BLaER1 treated with 17β-estradiol and CSF1 and Interleukin-3, amounts not matched to agents 10 nM and 100 nM (cell line): ENCODE data around the gene PTPN14.
A peak's percentile ranks its signal among the peaks of the same experiment; 100 is the strongest.

Experiments
- H3K27ac ChIP-seq, 11 experiments: shearing (Covaris generic); formaldehyde crosslinking; 2 replicates each; pipeline ENCODE4 v1.8.1; 2022
- H3K27me3 ChIP-seq, 11 experiments: shearing (Covaris generic); formaldehyde crosslinking; 2 replicates each; pipeline ENCODE4 v1.8.1; 2022
- H3K36me3 ChIP-seq, 11 experiments: shearing (Covaris generic); formaldehyde crosslinking; 2 replicates each; pipeline ENCODE4 v1.8.1; 2022
- H3K4me1 ChIP-seq, 10 experiments: shearing (Covaris generic); formaldehyde crosslinking; 2 replicates each; pipeline ENCODE4 v1.8.1; 2022
- H3K4me2 ChIP-seq, 11 experiments: shearing (Covaris generic); formaldehyde crosslinking; 2 replicates each; pipeline ENCODE4 v1.8.1; 2022
- H3K4me3 ChIP-seq, 10 experiments: shearing (Covaris generic); formaldehyde crosslinking; 2 replicates each; pipeline ENCODE4 v1.8.1; 2022
- H3K9ac ChIP-seq, 11 experiments: shearing (Covaris generic); formaldehyde crosslinking; 2 replicates each; pipeline ENCODE4 v1.8.1; 2022
- H3K9me3 ChIP-seq, 11 experiments: shearing (Covaris generic); formaldehyde crosslinking; replicated peaks in 1 of 11; 2 replicates each; pipeline ENCODE4 v1.8.1; 2022
- H4K20me1 ChIP-seq, 11 experiments: shearing (Covaris generic); formaldehyde crosslinking; 2 replicates each; pipeline ENCODE4 v1.8.1; 2022
- Cebpa-rat ChIP-seq, 11 experiments: shearing (Covaris generic); IDR thresholded peaks; 2 replicates each; pipeline ENCODE4 v1.8.1; 2022

The PTPN14 gene

DNA sequence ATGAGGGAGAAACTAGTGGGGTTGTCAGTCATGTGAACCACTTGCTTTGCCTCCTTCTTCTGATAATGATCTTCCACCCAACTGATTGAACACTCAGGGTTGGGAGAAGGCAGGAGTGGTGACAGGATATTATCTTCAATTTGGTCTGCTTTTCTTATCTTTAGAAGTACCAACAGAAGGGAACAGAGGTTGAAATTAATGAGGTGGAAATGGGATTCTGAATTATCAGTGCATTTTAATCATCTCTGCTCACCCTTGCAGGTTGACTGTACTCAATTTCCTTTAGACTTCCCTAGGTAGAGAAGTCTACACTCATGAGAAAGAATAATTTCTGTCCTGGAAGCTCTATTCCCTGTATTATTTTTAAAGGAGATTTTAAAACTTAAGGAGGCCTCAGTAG, 19.9 kb upstream of the PTPN14 start:
- no peak for TF ChIP-seq Cebpa-rat (IDR thresholded peaks at IDR 0.05)
- Histone ChIP-seq H3K9ac (no peak overlapping the region), H3K4me1 (no peaks in the 10 kb centered on the region), H3K4me3 (no peak overlapping the region), H4K20me1 (no peaks in the 10 kb centered on the region), H3K36me3 (0 out of 22 replicates have a peak, but pooled peaks cover 0 to 3% (median 0%) of the 10 kb centered on the region in 11 experiments), H3K9me3 (peaks cover 10 to 18% (median 14%) of the 10 kb centered on the region in 11 experiments), H3K27ac (no peak overlapping the region), H3K4me2 (no peak overlapping the region), H3K27me3 (no peaks in the 10 kb centered on the region)

DNA sequence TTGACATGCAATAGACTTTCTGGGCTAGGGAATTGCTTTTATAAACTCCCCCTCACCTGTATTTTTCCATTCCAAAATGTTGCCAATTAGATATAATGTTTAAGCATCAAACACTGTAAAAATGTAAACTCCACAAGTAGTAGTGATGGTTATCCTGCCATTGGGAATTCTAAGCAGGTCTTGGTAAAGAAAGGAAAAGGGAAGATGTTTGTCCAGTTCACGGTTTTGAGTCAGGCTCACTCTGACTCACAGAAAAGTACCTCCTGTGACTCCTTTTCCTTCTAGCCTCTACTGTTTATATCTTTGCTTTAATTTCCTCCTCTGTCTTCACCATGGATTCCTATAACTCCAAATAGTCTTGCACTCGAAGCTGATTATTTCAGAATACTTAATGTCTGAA, 19.0 kb upstream of the PTPN14 start:
- H3K36me3 ChIP-seq, result no peaks in the 10 kb centered on the region
- peaks cover 1 to 9% (median 6%) of the 10 kb centered on the region in 11 experiments; a peak in 18 of 22 replicates for H3K9me3 ChIP-seq
- H3K4me1 ChIP-seq, result no peaks in the 10 kb centered on the region
- H3K27ac ChIP-seq, result no peak overlapping the region
- H3K9ac ChIP-seq, result no peak overlapping the region
- TF ChIP-seq Cebpa-rat (IDR thresholded peaks at IDR 0.05), result no peak
- H3K4me3 ChIP-seq, result no peak overlapping the region
- H3K27me3 ChIP-seq, result no peaks in the 10 kb centered on the region
- H3K4me2 ChIP-seq, result no peak overlapping the region
- no peaks in the 10 kb centered on the region for H4K20me1 ChIP-seq

DNA sequence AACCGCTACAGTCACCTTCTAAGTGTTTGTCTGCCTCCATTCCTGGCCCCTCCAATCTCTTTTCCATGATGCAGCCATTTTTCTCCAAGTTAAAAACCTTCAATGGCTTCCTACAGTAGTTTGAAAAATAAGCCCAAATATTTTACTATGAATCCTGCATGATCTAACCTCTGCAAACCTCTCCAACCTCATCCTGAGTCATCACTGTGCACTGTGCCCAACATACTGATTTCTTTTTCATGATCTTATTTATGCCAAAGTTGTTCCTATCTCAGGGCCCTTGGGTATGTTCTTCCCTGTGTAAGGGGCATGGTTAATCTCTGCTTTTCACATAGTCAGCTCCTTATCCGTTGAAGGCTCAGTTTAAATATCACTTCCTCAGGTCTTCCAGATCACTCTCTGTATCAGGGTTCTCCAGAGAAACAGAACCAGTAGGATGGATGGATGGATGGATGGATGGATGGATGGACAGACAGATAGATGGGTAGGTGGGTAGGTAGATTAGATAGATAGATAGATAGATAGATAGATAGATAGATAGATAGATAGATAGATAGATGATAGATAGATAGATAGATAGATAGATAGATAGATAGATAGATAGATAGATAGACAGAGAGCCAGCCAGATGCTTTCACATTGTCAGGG, 18.1 kb upstream of the PTPN14 start:
- H3K4me1 ChIP-seq, result no peaks in the 10 kb centered on the region
- H3K36me3 ChIP-seq, result no peaks in the 10 kb centered on the region
- H3K4me2 ChIP-seq, result no peak overlapping the region
- H3K4me3 ChIP-seq, result no peak overlapping the region
- H3K9ac ChIP-seq, result no peak overlapping the region
- H4K20me1 ChIP-seq, result no peaks in the 10 kb centered on the region
- H3K9me3 ChIP-seq, result no peaks in the 10 kb centered on the region; a peak in 1 of 22 replicates
- no peaks in the 10 kb centered on the region for H3K27me3 ChIP-seq
- TF ChIP-seq Cebpa-rat (IDR thresholded peaks at IDR 0.05), result no peak
- no peak overlapping the region for H3K27ac ChIP-seq

DNA sequence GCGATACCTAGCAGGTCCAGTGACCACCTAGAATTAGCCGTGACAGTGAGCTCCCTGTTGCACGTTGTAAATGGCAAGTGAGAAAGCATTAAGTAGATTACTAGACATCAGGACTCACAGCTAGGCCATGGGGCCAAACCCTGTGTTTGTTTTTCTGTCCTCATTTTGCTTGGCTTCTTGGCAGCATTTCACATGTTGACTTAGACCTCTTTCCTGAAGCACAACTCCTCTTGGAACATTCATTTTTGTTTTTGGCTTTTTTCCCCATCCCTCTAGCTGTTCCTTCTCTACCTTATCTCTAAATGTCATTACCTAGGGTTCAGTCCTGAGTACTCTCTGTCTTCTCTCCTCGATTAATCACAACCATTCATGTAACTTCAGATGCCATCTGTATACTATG, 16.9 kb upstream of the PTPN14 start:
- Histone ChIP-seq H3K4me1 (no peaks in the 10 kb centered on the region), H3K27me3 (no peaks in the 10 kb centered on the region), H3K4me2 (no peak overlapping the region), H3K9ac (no peak overlapping the region), H3K27ac (no peak overlapping the region), H3K4me3 (no peak overlapping the region), H3K36me3 (no peaks in the 10 kb centered on the region), H4K20me1 (no peaks in the 10 kb centered on the region), H3K9me3 (no peaks in the 10 kb centered on the region)
- TF ChIP-seq Cebpa-rat (IDR thresholded peaks at IDR 0.05), result no peak

DNA sequence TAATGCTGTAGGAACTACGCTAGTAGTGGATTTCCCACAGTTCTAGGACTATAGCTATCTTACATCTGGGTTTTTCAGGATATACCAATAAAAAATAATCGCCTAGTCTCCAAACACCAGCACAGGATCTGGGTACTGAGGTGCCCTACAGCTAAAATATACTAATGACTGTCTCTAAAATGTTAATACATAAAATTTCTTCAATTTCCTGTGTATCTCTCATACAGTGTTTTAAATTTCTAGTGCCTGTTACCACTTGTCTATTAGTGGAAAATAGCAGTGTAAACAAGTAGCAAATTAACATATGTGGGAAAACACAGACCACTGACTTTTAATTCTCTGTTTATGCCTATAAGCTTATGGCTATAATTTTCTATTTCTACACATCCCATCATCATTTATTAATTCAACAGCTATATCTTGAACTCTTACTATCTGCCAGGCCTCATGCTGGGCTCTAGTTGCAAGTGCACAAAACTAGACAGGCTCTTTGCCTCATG, 16.1 kb upstream of the PTPN14 start:
- Histone ChIP-seq H3K9ac (no peak overlapping the region), H3K4me2 (no peak overlapping the region)
- TF ChIP-seq Cebpa-rat (IDR thresholded peaks at IDR 0.05), result no peak

DNA sequence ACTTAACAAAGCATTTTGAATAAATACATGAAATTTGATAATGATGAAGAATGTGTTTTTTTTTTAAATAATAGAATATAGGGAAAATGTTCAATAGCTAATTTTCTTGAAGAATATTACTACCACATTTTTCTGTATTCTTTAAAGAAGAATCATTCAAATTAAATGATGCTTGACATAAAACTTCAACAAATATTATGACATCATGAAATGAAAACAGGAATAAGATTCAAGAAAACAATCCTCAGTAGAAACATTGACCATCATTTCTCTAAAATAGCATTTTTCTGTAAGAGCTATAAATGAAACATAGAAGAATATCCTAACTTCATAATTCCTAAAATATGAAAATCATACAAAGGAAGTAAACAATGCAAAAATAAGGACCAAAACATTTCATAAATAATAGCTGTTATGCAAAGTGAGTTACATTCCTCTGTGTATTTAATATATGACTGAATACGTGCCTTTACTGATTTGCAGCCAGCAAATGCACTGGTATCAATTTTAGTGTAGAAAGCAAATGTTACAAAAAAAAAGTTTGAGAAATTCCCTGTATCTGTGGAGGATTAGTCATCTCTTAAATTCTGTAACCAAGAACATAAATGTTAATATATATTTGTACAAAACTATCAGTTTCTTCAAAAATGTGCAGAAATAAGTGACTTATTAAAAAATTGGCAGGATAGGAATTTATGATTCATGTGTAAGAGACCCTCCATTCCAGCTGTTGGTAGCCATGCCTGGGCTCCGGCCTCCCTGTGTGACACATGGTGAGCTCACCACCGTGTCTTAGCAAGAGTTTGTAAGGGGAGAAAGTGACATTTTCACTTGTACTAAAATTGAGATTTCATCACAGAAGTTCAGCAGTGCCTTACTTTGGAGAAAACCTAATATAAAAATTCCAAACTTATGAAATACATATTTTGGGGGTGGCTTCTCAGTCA, 15.0 kb upstream of the PTPN14 start:
- Histone ChIP-seq H3K4me2 (no peak overlapping the region), H3K9me3 (no peaks in the 10 kb centered on the region; a peak in 1 of 22 replicates), H3K4me1 (no peaks in the 10 kb centered on the region), H3K27me3 (no peaks in the 10 kb centered on the region), H3K9ac (no peak overlapping the region), H3K27ac (no peak overlapping the region), H3K36me3 (no peaks in the 10 kb centered on the region), H3K4me3 (no peak overlapping the region), H4K20me1 (no peaks in the 10 kb centered on the region)
- no peak for TF ChIP-seq Cebpa-rat (IDR thresholded peaks at IDR 0.05)

More for the DNA sequence above, 16.1 kb upstream of the PTPN14 start:
- Histone ChIP-seq H3K36me3 (no peaks in the 10 kb centered on the region), H3K27me3 (no peaks in the 10 kb centered on the region), H3K4me3 (no peak overlapping the region), H3K9me3 (no peaks in the 10 kb centered on the region; a peak in 1 of 22 replicates), H3K4me1 (no peaks in the 10 kb centered on the region), H3K27ac (no peak overlapping the region), H4K20me1 (no peaks in the 10 kb centered on the region)

DNA sequence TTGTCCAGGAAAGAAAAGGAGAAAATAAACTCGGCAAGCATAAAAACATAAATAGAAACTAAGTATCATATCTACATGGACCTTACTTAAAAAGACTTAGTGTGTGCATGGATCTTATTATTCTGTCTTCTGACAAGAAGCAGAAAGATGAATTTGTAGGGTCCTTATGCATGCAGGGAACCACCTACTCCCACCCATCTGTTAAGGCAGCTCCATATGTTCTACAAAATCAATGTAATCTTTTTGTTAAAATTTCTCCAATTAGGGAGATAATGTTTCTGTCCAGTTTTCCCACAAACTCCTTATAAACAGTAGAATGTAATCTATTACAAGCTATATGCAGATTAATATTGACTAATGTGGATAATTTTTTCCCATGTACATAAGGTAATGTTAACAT, 13.9 kb upstream of the PTPN14 start:
- no peak overlapping the region for H3K27ac ChIP-seq
- H3K4me2 ChIP-seq, result no peak overlapping the region
- H3K9ac ChIP-seq, result no peak overlapping the region
- no peaks in the 10 kb centered on the region for H3K4me1 ChIP-seq
- H3K36me3 ChIP-seq, result no peaks in the 10 kb centered on the region
- no peaks in the 10 kb centered on the region for H3K27me3 ChIP-seq
- H4K20me1 ChIP-seq, result no peaks in the 10 kb centered on the region
- no peak overlapping the region for H3K4me3 ChIP-seq
- TF ChIP-seq Cebpa-rat (IDR thresholded peaks at IDR 0.05), result no peak
- no peaks in the 10 kb centered on the region; a peak in 1 of 22 replicates for H3K9me3 ChIP-seq

DNA sequence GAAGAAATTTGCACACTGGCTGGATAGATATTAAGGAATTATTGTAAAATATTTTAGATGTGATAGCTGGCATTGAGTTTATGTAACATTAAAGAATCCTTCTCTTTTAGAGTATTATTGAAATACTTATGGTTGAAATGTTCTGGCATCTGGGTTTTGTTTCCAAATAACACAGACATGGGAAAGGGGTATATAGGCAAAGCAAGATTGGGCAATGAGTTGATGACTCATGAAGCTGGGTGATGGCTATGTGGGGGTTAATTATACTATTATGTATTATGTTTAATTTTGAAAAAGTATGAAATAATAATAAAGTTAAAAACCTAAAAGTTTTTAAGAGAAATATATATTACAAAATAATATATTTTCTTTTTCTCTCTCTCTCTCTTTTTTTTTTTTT, 12.5 kb upstream of the PTPN14 start:
- no peak overlapping the region for H3K4me3 ChIP-seq
- TF ChIP-seq Cebpa-rat (IDR thresholded peaks at IDR 0.05), result no peak
- no peak overlapping the region for H3K4me2 ChIP-seq
- no peaks in the 10 kb centered on the region for H3K27me3 ChIP-seq
- no peaks in the 10 kb centered on the region for H3K4me1 ChIP-seq
- no peak overlapping the region for H3K9ac ChIP-seq
- H4K20me1 ChIP-seq, result no peaks in the 10 kb centered on the region
- no peak overlapping the region for H3K27ac ChIP-seq
- H3K9me3 ChIP-seq, result no peaks in the 10 kb centered on the region; a peak in 1 of 22 replicates
- no peaks in the 10 kb centered on the region for H3K36me3 ChIP-seq

DNA sequence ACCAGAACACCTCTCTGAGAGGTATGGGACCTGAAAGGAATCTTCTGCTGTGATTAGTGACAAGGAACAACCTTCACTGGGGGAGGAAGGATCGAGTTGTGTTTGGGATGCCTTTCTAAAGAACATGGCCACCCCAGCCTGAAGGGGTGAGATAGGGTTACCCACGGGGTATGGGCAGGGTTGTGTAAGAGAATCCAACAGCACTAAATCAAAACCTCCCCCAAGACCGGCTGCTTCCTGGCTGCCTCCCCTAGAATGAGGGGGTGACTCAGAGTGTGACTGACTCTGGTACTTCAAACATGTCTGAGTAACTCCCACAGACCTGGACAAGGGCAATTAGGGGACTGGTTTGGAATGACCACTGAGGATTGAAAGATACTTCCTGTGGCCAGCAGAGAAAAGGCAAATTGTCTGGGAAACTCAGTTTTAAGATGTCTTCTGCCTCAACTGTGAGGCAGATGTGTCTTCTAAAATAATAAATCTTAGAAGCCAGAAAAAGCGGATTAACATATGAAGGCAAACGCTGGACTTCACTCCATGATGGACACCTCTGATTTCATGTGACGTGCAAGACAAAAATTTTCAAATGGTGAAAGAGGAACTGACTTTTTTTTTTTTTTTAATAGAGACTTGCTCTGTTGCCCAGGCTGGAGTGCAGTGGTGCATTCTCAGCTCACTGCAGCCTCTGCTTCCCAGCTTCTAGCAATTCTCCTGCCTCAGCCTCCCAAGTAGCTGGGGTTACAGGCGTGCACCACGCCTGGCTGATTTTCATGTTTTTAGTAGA, 6.7 kb upstream of the PTPN14 start:
- no peak overlapping the region for H3K9ac ChIP-seq
- no peak for TF ChIP-seq Cebpa-rat (IDR thresholded peaks at IDR 0.05)
- no peaks in the 10 kb centered on the region; a peak in 1 of 22 replicates for H3K9me3 ChIP-seq
- H4K20me1 ChIP-seq, result no peaks in the 10 kb centered on the region
- no peaks in the 10 kb centered on the region for H3K36me3 ChIP-seq
- peak overlapping the region in 8 of 11 experiments; percentile 16 to 57 (median 37); a peak in 12 of 22 replicates for H3K4me2 ChIP-seq
- H3K4me1 ChIP-seq, result peaks cover 0 to 11% (median 7%) of the 10 kb centered on the region in 10 experiments; a peak in 12 of 20 replicates
- no peak overlapping the region for H3K4me3 ChIP-seq
- peak overlapping the region in 2 of 11 experiments; percentile 22 to 44; a peak in 3 of 22 replicates for H3K27ac ChIP-seq
- H3K27me3 ChIP-seq, result peaks cover 0 to 6% (median 2%) of the 10 kb centered on the region in 11 experiments; a peak in 8 of 22 replicates
